ENCODE results near the gene SFT2D3. TPM values are rescaled to one million over a fixed set of nuclear protein-coding genes. Genes with fewer than 3 reads are reported as not detected.
A peak's percentile ranks its signal among the peaks of the same experiment; 100 is the strongest.

The SFT2D3 gene
- total RNA-seq, 1 donor from 2014 or later = 2.9 TPM

- DNase-seq = peak; percentile 50
- H3K36me3 ChIP-seq = peaks cover 1% of the 10 kb centered on the region
- peak overlapping the region; percentile 99 for H3K27ac ChIP-seq (replicated peaks)
- intact Hi-C loops (cut with micrococcal nuclease) = no loop called here
- no peak for TF ChIP-seq CTCF (IDR thresholded peaks at IDR 0.05; ENCODE audit: borderline replicate concordance)
- peak overlapping the region; percentile 72 for H3K4me3 ChIP-seq
- no peaks in the 10 kb centered on the region for H3K9me3 ChIP-seq (replicated peaks)
- H3K4me1 ChIP-seq = peaks cover 48% of the 10 kb centered on the region
- no peaks in the 10 kb centered on the region for H3K27me3 ChIP-seq (ENCODE audit: low read depth)
Observed at GRCh38 chr2:127700527-127701192, 637 bp upstream of the SFT2D3 start.

- Histone ChIP-seq H3K27me3 (ENCODE audit: low read depth) (no peaks in the 10 kb centered on the region), H3K4me1 (peaks cover 53% of the 10 kb centered on the region), H3K9me3 (replicated peaks) (no peaks in the 10 kb centered on the region), H3K36me3 (peaks cover 13% of the 10 kb centered on the region), H3K4me3 (peak overlapping the region; percentile 72), H3K27ac (replicated peaks) (peak overlapping the region; percentile 99)
- peak; percentile 78 for DNase-seq
- intact Hi-C loops (cut with micrococcal nuclease) = no loop called here
- TF ChIP-seq CTCF (IDR thresholded peaks at IDR 0.05; ENCODE audit: borderline replicate concordance) = peak; percentile 56
Observed at GRCh38 chr2:127701651-127702394, 526 bp downstream of the SFT2D3 start.

- intact Hi-C loops (cut with micrococcal nuclease) = no loop called here
Observed at GRCh38 chr2:127702395-127703009, 1.2 kb downstream of the SFT2D3 start.

GRCh38 chr2:127703282-127703681 is 2.0 kb downstream of the SFT2D3 start:
- Histone ChIP-seq H3K27ac (replicated peaks) (no peak overlapping the region), H3K4me3 (no peak overlapping the region)

More at GRCh38 chr2:127702395-127703009, 1.2 kb downstream of the SFT2D3 start:
- peaks cover 60% of the 10 kb centered on the region for H3K4me1 ChIP-seq
- peak overlapping the region; percentile 99 for H3K27ac ChIP-seq (replicated peaks)
- DNase-seq = no peak
- H3K36me3 ChIP-seq = peaks cover 17% of the 10 kb centered on the region
- no peak for TF ChIP-seq CTCF (IDR thresholded peaks at IDR 0.05; ENCODE audit: borderline replicate concordance)
- H3K4me3 ChIP-seq = peak overlapping the region; percentile 72
- no peaks in the 10 kb centered on the region for H3K9me3 ChIP-seq (replicated peaks)
- no peaks in the 10 kb centered on the region for H3K27me3 ChIP-seq (ENCODE audit: low read depth)

More at GRCh38 chr2:127703282-127703681, 2.0 kb downstream of the SFT2D3 start:
- no peak for DNase-seq
- intact Hi-C loops (cut with micrococcal nuclease) = no loop called here
- Histone ChIP-seq H3K27me3 (ENCODE audit: low read depth) (no peaks in the 10 kb centered on the region), H3K4me1 (peaks cover 68% of the 10 kb centered on the region), H3K36me3 (peaks cover 25% of the 10 kb centered on the region), H3K9me3 (replicated peaks) (no peaks in the 10 kb centered on the region)
- no peak for TF ChIP-seq CTCF (IDR thresholded peaks at IDR 0.05; ENCODE audit: borderline replicate concordance)
